HG03045 (cell line): ENCODE results near the gene ZNF575.
"Not testable (repeated sequence)": the region's sequence is repeated elsewhere in the genome, so short reads cannot be mapped to it uniquely, and the experiment has no call there.

Experiments
- ATAC-seq: cut with Tn5 transposase; IDR thresholded peaks from one replicate; pipeline ENCODE4 v1.9.1; 2021; ENCODE audit warnings: mild to moderate bottlenecking, moderate library complexity; ENCODE audit not compliant: unreplicated experiment

Gene ZNF575

DNA sequence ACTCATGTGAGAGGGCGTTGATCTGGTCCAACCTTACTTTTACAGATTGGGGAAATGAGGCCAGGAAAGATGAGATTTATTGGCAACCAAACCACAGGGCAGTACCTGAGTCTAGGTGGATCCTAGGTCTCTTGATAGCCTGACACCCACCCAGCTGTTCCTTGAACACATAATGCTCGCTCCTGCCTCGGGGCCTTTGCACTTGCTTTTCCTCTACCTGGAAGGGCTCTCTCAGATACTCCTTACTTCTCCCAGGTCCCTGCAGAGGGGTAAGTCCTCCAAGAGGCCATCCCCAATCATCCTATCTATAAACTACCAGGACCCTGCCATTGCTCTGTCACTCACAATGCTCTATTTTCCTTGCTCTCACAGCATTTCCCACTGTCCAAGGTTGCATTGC lies 7.4 kb downstream of the ZNF575 start:
- no peak for ATAC-seq

- no peak for ATAC-seq
Measured at GRCh38 chr19:43541920-43542650, 9.1 kb downstream of the ZNF575 start.

GRCh38 chr19:43544077-43544476 lies 11.1 kb downstream of the ZNF575 start:
- no peak for ATAC-seq

- ATAC-seq, result no peak
Measured at GRCh38 chr19:43545276-43545675, 12.3 kb downstream of the ZNF575 start.

DNA sequence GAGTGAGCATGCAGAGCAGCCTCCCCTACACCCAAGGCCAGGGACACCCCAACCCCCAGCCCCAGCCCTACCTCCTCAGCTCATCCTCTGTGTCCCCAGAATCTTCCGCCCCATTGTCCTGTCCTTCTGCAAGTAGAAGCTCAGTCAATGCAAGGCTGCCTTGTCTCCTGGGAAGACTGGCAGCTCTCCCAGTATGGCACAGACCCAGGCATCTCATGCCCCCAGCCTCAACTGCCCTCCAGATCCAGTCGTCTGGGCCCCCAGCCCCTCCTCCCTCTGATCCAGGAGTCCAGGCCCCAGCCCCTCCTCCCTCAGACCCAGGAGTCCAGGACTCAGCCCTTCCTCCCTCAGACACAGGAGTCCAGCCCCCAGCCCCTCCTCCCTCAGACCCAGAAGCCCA lies 13.0 kb downstream of the ZNF575 start:
- no peak for ATAC-seq

- ATAC-seq, result no peak
Measured at GRCh38 chr19:43546581-43546980, 13.6 kb downstream of the ZNF575 start.

DNA sequence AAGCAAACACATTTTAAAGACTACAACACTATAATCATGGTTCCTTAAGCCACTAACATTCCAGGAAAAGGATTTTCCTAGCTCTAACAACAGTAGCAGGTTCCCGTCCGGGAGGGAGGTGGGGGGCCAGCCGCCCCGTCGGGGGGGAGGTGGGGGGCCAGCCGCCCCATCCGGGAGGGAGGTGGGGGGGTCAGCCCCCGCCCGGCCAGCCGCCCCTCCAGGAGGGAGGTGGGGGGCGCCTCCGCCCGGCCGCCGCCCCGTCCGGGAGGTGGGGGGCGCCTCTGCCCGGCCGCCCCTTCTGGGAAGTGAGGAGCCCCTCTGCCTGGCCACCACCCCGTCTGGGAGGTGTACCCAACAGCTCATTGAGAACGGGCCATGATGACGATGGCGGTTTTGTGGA lies 14.9 kb downstream of the ZNF575 start:
- ATAC-seq, result not testable (repeated sequence)

DNA sequence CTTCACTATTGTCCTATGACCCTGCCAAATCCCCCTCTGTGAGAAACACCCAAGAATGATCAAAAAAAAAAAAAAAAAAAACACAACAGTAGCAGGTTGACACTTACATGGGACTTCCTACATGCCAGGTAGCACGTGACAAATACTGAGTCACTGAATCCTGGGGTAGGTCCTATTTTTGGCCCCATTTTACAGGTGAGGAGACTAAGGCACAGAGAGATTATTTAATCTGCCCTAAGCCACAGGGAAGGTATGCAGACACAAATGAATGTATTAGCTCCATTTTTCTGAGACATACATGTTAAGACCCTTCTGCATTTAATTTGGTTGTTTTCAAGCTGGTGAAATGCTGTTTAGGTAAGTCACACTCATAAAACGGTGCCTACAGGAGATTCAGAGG lies 15.7 kb downstream of the ZNF575 start:
- ATAC-seq, result no peak

DNA sequence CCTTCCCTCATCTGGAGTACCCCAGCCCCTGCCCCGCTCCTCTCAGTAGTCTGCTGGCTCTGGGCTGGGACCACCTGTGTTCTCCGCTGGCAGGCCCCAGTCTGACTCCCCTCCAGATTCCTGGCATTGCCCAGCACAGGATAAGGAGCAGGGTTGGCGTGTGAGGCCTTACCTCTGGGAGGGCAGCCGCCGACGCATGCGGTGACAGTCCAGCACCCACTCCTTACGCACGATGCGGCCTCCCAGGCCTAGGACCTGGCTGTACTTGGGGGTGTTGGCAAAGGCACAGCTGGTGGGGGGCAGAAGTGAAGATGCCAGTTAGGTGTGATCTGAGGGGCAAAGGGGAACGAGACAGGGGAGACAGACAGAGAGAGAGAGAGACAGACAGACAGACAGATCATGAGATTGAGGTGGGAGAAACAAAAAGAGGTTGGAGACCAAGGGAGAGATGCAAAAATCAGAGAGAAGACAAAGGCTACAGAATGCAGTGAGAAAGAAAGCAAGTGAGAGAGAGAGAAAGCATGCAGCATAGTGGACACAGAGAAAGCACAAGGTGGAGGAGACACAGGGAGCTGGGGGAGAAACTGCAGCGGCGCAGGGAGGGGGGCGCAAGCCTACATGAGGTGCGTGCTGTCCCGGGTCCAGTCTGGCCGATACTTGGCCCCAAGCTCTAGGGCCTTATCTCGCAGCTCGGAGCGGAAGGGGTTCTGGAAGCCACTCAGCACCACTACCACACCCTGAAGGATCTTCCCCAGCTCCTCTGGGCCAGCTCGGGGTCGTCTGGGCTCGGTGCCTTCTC lies 18.6 kb downstream of the ZNF575 start:
- ATAC-seq, result no peak

- no peak for ATAC-seq
Measured at GRCh38 chr19:43552198-43552450, 19.1 kb downstream of the ZNF575 start.

DNA sequence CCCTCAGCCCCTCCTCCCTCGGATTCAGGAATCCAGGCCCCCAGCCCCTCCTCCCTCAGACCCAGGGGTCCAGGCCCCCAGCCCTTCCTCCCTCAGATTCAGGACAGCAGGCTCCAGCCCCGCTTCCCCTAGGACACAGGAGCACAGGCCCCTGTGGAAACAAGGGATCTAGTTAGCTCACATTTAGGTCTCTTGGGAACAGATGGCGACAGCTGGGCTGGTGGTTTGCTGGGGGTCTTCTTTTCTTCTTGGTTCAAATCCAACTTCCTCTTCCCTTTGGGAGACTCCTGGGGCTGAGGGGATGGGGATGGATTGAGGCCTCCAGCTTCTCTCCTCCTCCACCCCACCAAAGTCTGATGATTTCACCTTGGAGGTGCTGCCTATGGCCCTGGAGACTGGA lies 19.6 kb downstream of the ZNF575 start:
- no peak for ATAC-seq

- no peak for ATAC-seq
Measured at GRCh38 chr19:43553656-43554055, 20.7 kb downstream of the ZNF575 start.

DNA sequence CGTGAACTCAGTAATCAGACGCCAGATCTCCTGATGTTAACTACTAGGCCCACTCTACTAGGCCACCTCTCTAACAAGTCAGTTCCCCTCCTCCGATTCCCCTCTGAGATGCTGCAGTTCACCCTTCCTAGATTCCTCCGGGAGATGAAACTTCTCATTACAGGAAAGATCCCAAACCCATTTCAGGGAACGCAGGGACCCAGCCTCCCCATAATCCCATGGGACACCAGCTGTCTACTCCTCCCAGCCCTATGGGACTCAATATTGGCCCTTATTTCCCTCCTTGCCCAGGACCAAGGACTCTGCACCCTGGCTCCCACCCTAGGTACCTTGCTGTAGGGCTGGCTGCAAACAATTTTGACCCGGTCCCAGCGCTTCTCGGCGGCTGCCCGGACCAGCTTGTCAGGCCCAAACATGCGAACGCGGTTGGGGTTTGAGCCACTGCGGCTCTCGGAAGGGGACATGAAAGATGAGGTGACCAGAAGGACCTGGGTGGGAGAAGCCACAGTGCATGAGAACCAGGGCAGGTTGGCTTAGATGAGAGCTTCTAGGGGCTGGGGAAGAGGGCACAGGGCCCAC lies 21.4 kb downstream of the ZNF575 start:
- ATAC-seq, result no peak

DNA sequence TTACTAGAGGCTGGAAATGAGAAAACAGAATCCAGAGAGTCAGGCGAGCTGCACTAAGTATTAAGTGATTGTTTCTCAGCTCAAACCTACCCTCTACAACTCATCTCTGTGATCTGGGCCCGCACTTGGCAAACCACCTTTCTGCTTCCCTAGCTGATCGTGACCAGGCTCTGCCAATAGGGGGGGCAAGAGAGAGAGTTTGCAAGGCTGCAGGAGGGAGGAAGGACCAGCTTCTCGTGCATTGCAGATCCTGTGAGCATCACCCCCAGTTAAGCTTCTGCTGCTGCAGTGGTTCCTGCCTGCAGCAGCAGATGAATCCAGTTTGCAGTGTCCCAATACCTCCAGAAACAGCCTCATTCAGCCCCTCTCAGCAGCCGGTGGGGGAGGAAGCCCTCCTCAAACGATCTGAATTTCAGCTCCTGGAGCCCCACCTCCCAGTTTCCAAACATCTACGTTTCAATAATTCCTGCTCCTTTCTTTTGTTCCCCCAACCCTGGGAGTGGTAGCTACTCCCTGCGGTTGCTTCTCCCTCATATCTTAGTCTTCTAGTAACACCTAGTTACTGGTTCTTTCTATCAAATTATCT lies 22.3 kb downstream of the ZNF575 start:
- no peak for ATAC-seq

DNA sequence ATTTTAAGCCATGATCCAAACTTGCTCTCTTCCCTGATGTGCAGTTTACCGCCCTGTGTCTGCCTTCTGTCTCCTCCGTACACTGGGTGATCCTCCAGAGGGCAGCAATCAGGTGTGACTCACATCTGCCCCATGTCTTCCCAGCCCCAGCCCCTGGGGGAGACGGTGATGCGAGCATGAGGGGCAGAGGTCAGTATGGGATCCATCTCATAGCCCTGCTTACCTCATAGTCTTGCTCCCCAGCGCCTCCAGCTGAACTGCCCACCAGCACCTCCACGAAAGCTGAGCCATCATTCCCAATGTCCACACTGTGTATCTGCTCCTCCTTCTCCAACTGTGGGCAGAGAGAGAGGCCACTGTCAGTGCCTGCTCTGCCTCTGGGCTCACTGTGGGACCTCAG lies 27.7 kb downstream of the ZNF575 start:
- no peak for ATAC-seq

GRCh38 chr19:43561139-43561970 lies 28.4 kb downstream of the ZNF575 start:
- no peak for ATAC-seq

DNA sequence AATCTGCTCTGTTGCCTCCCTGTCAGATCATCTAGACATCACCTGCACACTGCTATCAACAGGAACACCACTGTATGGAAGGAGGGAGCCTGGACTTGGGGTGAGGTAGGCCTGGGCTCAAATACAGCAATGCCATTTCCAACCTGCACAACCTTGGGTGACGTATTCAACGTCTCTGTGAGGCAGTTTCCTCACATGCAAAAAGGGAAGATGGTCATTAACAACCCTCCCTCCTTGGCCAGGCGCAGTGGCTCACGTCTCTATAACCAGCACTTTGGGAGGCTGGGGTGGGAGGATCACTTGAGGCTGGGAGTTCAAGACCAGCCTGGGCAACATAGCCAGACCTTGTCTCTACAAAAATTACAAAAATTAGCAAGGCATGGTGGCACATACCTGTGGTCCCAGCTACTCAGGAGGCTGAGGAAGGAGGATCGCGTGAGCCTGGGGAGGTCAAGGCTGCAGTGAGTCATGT lies 29.3 kb downstream of the ZNF575 start:
- ATAC-seq, result no peak

DNA sequence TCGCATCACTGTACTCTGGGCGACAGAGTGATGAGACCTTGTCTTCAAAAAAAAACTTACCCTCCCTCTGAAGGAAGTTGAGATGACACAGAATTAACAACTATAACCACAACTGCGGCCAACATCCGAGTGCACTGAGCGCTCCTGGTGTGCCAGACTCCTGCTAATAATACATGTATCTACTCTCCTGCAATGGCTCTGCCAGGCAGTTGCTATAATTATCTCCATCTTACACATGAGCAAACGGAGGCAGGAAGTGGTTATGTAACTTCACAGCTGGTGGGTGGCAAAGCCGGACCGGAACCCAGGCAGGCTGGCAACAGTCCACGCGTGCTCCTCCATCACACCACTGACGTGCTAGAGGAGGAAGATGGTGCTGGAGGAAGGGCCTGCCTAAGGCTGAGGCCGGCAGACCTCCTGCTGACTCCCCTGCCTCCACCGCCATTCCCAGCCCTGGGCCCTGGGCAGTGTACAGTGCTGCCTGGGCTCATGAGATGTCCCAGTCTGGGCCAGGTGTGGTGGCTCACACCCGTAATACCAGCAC lies 29.8 kb downstream of the ZNF575 start:
- ATAC-seq, result no peak

DNA sequence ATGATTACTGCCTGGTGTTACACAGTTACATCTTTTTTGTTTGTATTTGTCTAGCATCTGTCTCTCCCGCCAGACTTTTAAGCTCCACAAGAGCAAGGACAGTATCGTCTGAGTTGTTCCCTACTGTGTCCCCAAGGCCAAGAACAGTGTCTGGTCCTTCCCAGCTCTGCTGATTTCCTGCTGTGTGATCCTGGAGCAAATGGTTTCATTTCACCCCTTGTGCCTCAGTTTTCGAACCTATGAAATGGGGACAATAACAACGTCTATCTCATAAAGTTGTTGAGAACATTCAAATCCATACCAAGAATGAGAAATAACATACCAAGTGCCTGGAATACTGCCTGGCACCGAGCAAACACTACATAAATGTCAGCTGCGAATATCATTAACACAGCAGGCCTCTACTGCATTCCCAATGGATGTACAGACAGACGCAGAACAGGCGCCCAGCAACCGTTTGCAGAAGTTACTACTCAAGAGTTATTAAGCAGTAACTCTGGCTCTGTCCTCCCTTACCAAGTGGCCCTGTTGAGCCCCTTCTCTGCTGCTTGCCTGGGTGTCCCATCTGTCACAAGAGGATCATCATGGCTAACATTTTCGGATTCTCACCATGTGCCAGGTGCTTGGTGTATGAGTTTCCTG lies 30.9 kb downstream of the ZNF575 start:
- no peak for ATAC-seq

- no peak for ATAC-seq
Measured at GRCh38 chr19:43564800-43565199, 31.8 kb downstream of the ZNF575 start.
